WERI-Rb-1 (cell line): Measurements from ENCODE around the gene MXD3.

Experiments
- DNase-seq: peaks from one replicate; pipeline ENCODE4 v3.0.0-alpha.2; 2020
- H3K27ac ChIP-seq: fragments of 250-450 bp; sonication (Bioruptor Pico); 2 replicates; pipeline ENCODE4 v1.5.1; 2020; ENCODE audit warnings: mild to moderate bottlenecking, moderate library complexity
- H3K27me3 ChIP-seq: fragments of 250-450 bp; sonication (Bioruptor Pico); 2 replicates; pipeline ENCODE4 v1.5.1; 2021; ENCODE audit warnings: mild to moderate bottlenecking, low read depth, moderate library complexity; ENCODE audit not compliant: insufficient read depth, severe bottlenecking
- H3K36me3 ChIP-seq: fragments of 250-450 bp; sonication (Bioruptor Pico); 2 replicates; pipeline ENCODE4 v1.5.1; 2020; ENCODE audit warnings: mild to moderate bottlenecking, moderate library complexity
- H3K4me3 ChIP-seq: 2 replicates; pipeline ENCODE4 v1.5.1; 2011; ENCODE audit warnings: low read depth, mild to moderate bottlenecking, control low read depth, low read length
- H3K9me3 ChIP-seq: fragments of 250-450 bp; sonication (Bioruptor Pico); 2 replicates; pipeline ENCODE4 v1.5.1; 2021; ENCODE audit warnings: mild to moderate bottlenecking, moderate library complexity; ENCODE audit not compliant: severe bottlenecking
- TF ChIP-seq, protein P1 (sequence below): IDR thresholded peaks from 2 replicates; pipeline ENCODE4 v1.5.1; 2011; ENCODE audit warnings: low read depth, mild to moderate bottlenecking, control low read depth, inconsistent platforms, low read length

Gene MXD3

DNA sequence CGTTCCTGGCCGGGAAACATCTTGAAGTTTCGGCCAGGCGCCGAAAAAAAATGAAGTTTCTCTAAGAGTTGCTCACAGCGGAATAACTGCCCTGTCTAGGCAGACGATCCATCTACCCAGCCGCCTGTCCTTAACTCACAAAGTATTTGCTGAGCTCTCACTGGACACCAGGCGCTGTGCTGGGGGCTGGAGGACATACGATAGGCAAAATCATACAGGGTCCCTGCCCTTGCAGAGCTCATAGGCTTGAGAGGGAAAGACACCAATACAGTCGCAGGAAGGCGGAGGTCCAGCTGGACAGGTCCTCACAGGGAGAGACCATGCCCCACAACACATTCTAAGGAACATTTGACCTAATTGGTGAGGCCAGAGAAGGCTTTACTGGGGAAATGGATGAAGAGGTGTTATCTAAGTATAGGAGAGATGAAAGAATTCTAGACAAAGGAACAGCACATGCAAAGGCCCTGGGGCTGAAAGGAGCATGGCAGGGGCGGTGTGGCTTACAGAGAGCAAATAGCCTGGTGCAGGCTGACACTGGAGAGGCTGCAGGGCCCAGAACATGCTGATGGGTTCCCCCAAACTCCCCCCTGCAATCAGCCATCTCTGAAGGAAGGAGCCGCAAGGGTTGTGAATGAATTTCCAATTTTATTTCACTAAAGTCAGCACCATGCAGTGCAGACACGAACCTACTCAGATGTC lies 2.0 kb upstream of the MXD3 start:
- H3K9me3 ChIP-seq = no peaks in the 10 kb centered on the region
- TF ChIP-seq, protein P1, sequence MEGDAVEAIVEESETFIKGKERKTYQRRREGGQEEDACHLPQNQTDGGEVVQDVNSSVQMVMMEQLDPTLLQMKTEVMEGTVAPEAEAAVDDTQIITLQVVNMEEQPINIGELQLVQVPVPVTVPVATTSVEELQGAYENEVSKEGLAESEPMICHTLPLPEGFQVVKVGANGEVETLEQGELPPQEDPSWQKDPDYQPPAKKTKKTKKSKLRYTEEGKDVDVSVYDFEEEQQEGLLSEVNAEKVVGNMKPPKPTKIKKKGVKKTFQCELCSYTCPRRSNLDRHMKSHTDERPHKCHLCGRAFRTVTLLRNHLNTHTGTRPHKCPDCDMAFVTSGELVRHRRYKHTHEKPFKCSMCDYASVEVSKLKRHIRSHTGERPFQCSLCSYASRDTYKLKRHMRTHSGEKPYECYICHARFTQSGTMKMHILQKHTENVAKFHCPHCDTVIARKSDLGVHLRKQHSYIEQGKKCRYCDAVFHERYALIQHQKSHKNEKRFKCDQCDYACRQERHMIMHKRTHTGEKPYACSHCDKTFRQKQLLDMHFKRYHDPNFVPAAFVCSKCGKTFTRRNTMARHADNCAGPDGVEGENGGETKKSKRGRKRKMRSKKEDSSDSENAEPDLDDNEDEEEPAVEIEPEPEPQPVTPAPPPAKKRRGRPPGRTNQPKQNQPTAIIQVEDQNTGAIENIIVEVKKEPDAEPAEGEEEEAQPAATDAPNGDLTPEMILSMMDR = no peak
- no peak overlapping the region for H3K27ac ChIP-seq
- H3K27me3 ChIP-seq = no peaks in the 10 kb centered on the region
- H3K4me3 ChIP-seq = no peak overlapping the region
- no peak for DNase-seq
- H3K36me3 ChIP-seq = peaks cover 4% of the 10 kb centered on the region

DNA sequence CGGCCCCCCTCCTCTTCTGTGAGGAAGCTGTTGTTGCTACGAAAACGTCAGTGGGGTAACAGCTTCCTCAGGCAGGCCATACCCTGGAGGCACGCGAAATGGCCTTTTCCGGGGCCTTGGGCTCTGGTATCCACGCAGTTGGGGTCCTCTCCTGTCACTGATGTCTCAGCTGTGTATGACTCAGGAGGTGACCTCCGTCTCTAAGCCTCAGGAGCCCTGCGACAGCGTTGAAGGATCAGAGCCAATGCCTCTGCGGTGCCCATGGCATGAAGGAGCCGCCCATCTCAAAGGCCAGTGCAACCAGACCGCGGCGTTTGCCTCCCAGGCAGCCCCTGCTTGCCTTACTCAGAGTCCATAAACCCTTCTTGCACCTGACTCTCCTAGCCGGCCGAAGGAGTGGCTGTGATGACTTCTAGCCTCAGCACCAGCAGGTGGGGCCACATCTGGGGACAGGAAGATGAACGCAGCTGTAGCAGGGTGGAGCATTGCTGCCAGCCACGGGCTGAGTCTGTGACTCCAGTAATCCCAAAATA lies 1.0 kb upstream of the MXD3 start:
- no peak for DNase-seq
- peak overlapping the region; percentile 35 for H3K4me3 ChIP-seq
- TF ChIP-seq, protein P1 = no peak
- H3K36me3 ChIP-seq = peaks cover 6% of the 10 kb centered on the region
- no peaks in the 10 kb centered on the region for H3K27me3 ChIP-seq
- H3K9me3 ChIP-seq = no peaks in the 10 kb centered on the region
- H3K27ac ChIP-seq = peak overlapping the region; percentile 93

DNA sequence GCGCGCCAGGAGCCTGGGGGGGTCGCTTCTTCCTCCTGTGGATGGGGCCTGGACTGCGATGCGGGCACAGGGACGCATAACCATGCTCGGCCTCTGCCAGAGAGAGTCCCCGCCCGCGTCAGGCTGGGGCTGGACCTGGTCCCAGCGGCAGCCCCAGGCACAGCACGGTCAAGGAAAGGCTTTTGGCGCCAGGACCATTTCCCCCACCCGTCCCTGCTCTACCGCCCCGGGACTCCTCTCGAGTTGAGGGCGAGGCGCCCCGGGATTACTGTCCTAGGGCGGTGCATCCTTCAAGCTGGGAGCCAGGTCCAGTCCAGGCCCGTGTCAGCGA lies 341 bp downstream of the MXD3 start:
- Histone ChIP-seq H3K27me3 (no peaks in the 10 kb centered on the region), H3K27ac (peak overlapping the region; percentile 93), H3K4me3 (peak overlapping the region; percentile 62), H3K9me3 (no peaks in the 10 kb centered on the region), H3K36me3 (peaks cover 12% of the 10 kb centered on the region)
- no peak for DNase-seq
- TF ChIP-seq, protein P1 = no peak

DNA sequence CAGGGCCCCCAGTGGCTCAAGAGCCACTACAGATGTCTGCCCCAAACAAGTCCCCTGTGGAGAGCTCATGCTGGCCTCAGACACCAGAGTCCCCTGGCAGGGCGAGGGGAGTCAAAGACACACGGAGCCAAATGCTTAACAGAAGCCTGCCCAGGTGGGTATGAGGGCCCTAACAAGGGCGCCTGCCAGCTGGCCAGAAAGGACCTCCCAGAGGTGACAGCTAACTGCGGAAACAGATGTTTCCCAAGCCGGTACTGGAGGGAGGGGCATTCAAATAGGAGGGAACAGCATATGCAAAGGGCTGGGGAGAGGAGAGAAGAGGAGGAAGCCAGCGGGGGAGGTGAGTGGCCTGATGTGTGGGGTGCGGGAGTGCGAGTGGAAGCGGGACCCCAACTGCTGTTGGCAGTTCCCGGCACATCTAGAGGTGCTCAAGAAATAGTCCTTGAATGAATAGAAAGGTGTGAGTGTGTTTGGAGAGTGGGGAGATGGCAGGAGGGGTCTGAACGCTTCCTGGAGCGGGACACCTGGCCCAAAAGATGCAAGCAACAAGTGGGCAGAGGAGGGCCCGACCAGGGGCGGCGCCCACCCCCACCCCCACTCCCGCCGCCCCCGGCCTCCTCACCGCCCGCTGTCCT lies 824 bp downstream of the MXD3 start:
- Histone ChIP-seq H3K4me3 (peak overlapping the region; percentile 62), H3K9me3 (no peaks in the 10 kb centered on the region), H3K27ac (no peak overlapping the region), H3K36me3 (peaks cover 16% of the 10 kb centered on the region), H3K27me3 (no peaks in the 10 kb centered on the region)
- TF ChIP-seq, protein P1 = no peak
- DNase-seq = no peak

DNA sequence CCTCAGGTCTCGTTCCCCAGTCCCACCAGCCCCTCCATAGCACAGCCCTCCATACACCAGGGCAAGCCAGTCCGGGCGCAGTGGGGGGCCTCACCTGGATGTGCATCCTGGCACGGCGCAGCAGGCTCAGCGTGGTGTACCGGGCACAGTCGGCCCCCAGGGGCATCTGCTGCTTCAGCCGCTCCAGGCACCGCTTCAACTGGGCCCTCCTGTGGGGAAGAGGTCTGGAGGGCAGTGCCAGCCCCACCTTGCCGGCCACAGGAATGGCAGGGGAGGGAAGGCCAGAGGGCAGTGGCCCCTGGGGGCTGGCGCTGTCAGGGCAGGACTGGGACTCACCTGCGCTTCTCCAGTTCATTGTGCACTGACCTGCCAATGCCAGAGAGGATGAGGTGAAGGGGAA lies 1.4 kb downstream of the MXD3 start:
- H3K27me3 ChIP-seq = no peaks in the 10 kb centered on the region
- no peak for DNase-seq
- TF ChIP-seq, protein P1 = no peak
- H3K9me3 ChIP-seq = no peaks in the 10 kb centered on the region
- H3K4me3 ChIP-seq = no peak overlapping the region
- H3K27ac ChIP-seq = no peak overlapping the region
- H3K36me3 ChIP-seq = peaks cover 21% of the 10 kb centered on the region
